ENCODE results near the gene STRN3.

GRCh38 chr14:30999038-30999773, 27.0 kb downstream of the STRN3 start:
- TF ChIP-seq CTCF (conservative IDR thresholded peaks at IDR 0.05; ENCODE audit: low read depth, low read length) = no peak
- no peak for TF ChIP-seq RFX5 (IDR thresholded peaks at IDR 0.05; ENCODE audit: low read depth, low read length)
- TF ChIP-seq RAD21 (IDR thresholded peaks at IDR 0.05; ENCODE audit: low read length) = no peak
- no peak for TF ChIP-seq POLR2A (IDR thresholded peaks at IDR 0.05; ENCODE audit: low read depth, low read length)
- no peak for TF ChIP-seq SMC3 (IDR thresholded peaks at IDR 0.05; ENCODE audit: low read depth, low read length)
- no peak for TF ChIP-seq MAZ (IDR thresholded peaks at IDR 0.05; ENCODE audit: borderline replicate concordance, low read depth, low read length)
- no peak for TF ChIP-seq BHLHE40 (IDR thresholded peaks at IDR 0.05; ENCODE audit: low read depth, low read length)
- no peak for TF ChIP-seq CEBPB (IDR thresholded peaks at IDR 0.05; ENCODE audit: low read depth, low read length)
- TF ChIP-seq ELK1 (IDR thresholded peaks at IDR 0.05; ENCODE audit: borderline replicate concordance, low read depth, low read length) = no peak
- TF ChIP-seq USF2 (IDR thresholded peaks at IDR 0.05; ENCODE audit: low read depth, low read length) = no peak
- no peak for TF ChIP-seq MAFK (IDR thresholded peaks at IDR 0.05; ENCODE audit: low read depth, low read length)
- TF ChIP-seq RCOR1 (IDR thresholded peaks at IDR 0.05; ENCODE audit: insufficient replicate concordance, low read length) = no peak
- TF ChIP-seq MXI1 (IDR thresholded peaks at IDR 0.05; ENCODE audit: borderline replicate concordance, low read depth, low read length) = no peak

All from IMR-90 (cell line).